ENCODE results near the gene SNAPIN. TPM values are rescaled to one million over a fixed set of nuclear protein-coding genes. Genes with fewer than 3 reads are reported as not detected.

The SNAPIN gene
- total RNA-seq, 1 experiment from 2014 or later, result 29.0 TPM

DNA sequence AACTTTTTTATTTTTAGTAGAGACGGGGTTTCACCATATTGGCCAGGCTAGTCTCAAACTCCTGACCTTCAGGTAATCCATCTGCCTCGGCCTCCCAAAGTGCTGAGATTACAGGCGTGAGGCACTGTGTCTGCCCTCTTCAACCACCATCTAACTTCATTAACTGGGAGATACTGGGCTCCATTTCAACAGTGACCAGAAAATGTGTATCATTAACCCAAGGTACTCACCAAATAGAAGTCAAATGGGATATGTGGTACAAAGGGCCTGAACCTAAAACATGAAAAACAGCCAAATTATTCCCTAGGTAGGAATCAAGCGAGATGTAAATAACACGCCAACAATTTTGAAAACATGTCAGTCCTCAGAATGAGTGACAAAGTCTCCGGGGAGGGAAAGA, 11.1 kb downstream of the SNAPIN start:
- peak overlapping the region; percentile 97 for H3K9ac ChIP-seq (ENCODE audit: extremely low read depth, insufficient read length, low read length)
- no peak overlapping the region for H4K5ac ChIP-seq (ENCODE audit: insufficient read length, low read depth, low read length)
- WGBS (ENCODE audit: extremely low coverage, insufficient read length, low lambda C conversion rate), result no CpG with 5 or more reads among the region's 6 CpGs
- peaks cover 17% of the 10 kb centered on the region for H3K79me1 ChIP-seq (ENCODE audit: insufficient read depth, low read depth, low read length, poor library complexity, severe bottlenecking)
- H3K79me2 ChIP-seq (ENCODE audit: insufficient read depth, low read length), result peaks cover 15% of the 10 kb centered on the region
- H3K27me3 Mint-ChIP-seq (ENCODE audit: low read depth), result no peaks in the 10 kb centered on the region; the same call in 1 of the 2 replicates
- no peaks in the 10 kb centered on the region for H3K27me3 ChIP-seq (ENCODE audit: insufficient read depth, low read length)
- H2BK20ac ChIP-seq (ENCODE audit: low read depth, low read length, poor library complexity, severe bottlenecking), result no peak overlapping the region
- no peak for TF ChIP-seq CTCF (conservative IDR thresholded peaks at IDR 0.05)
- no peak overlapping the region for H2AK5ac ChIP-seq (ENCODE audit: insufficient read length, low read length)
- H3K23me2 ChIP-seq (ENCODE audit: insufficient read length, low read depth, low read length, poor library complexity, severe bottlenecking), result peaks cover 11% of the 10 kb centered on the region
- H3K18ac ChIP-seq (ENCODE audit: insufficient read length, low read depth, low read length), result no peak overlapping the region
- H3K27ac ChIP-seq (ENCODE audit: insufficient read length, low read depth, low read length), result no peak overlapping the region
- no peaks in the 10 kb centered on the region for H3K9me3 ChIP-seq (ENCODE audit: control insufficient read depth, low read depth, low read length)
- no peak overlapping the region for H2BK5ac ChIP-seq (ENCODE audit: insufficient read length, low read length)
- peak overlapping the region in 1 of 3 experiments; percentile 59; a peak in 3 of 7 replicates for H3K27ac Mint-ChIP-seq
- DNase-seq, result no peak
- no peaks in the 10 kb centered on the region for H3K4me1 ChIP-seq (ENCODE audit: insufficient read depth, low read length)
- H3K4me2 ChIP-seq (ENCODE audit: insufficient read depth, insufficient read length, low read length), result peak overlapping the region; percentile 83
- H4K8ac ChIP-seq (replicated peaks; ENCODE audit: insufficient read length, low read depth, low read length), result no peak overlapping the region
- no peak overlapping the region for H3K4me3 Mint-ChIP-seq
- H3K9me3 Mint-ChIP-seq, result no peaks in the 10 kb centered on the region
- no peak overlapping the region for H3K23ac ChIP-seq (ENCODE audit: insufficient read length, low read depth, low read length)
- no peak overlapping the region for H2BK120ac ChIP-seq (ENCODE audit: low read depth, low read length, poor library complexity, severe bottlenecking)
- no peak overlapping the region for H2BK12ac ChIP-seq (ENCODE audit: insufficient read length, low read depth, low read length)
- H3K36me3 Mint-ChIP-seq (ENCODE audit: insufficient read depth in 1 of 3, low read depth in 3 of 3), result peaks cover 0 to 58% (median 55%) of the 10 kb centered on the region in 3 experiments; a peak in 4 of 7 replicates
- H2AFZ ChIP-seq (ENCODE audit: low read length), result no peak overlapping the region
- H3T11ph ChIP-seq (ENCODE audit: low read length), result no peak overlapping the region
- no peak overlapping the region for H2BK15ac ChIP-seq (ENCODE audit: low read depth, low read length)
- H3K4me1 Mint-ChIP-seq, result peaks cover 9 to 12% of the 10 kb centered on the region in 2 experiments; a peak in 3 of 4 replicates
- H4K20me1 ChIP-seq (ENCODE audit: control insufficient read depth, insufficient read depth, insufficient read length), result no peaks in the 10 kb centered on the region
- no peak overlapping the region for H3K14ac ChIP-seq (ENCODE audit: insufficient read depth, low read length)
- H3K4ac ChIP-seq (ENCODE audit: low read depth, low read length), result no peak overlapping the region
- H4K91ac ChIP-seq (ENCODE audit: insufficient read length, low read depth, low read length), result no peak overlapping the region
- H3K56ac ChIP-seq (ENCODE audit: insufficient read length, low read depth, low read length), result no peak overlapping the region

All from H9 (cell line).